Hypothalamus (tissue), 51 donors: ENCODE results near the gene VNN1.
"Not testable (repeated sequence)": the region's sequence is repeated elsewhere in the genome, so short reads cannot be mapped to it uniquely, and the experiment has no call there.

ENCODE experiments used
- DNase-seq, 51 donors: peaks; one replicate each; lab custom pipeline; 2025; lab: John Stamatoyannopoulos, UW

The VNN1 gene

GRCh38 chr6:132725947-132726607, 12.2 kb upstream of the VNN1 start:
- DNase-seq = no peak

GRCh38 chr6:132725471-132725870, 11.6 kb upstream of the VNN1 start:
- no peak for DNase-seq

- no peak for DNase-seq
Measured at GRCh38 chr6:132719736-132720448, 6.0 kb upstream of the VNN1 start.

GRCh38 chr6:132715881-132716637, 2.2 kb upstream of the VNN1 start:
- DNase-seq = no peak

- peak in 41 of 51 donors; percentile 1 to 74 (median 27) for DNase-seq
Measured at GRCh38 chr6:132715204-132715603, 1.3 kb upstream of the VNN1 start.

GRCh38 chr6:132714160-132714559, 305 bp upstream of the VNN1 start:
- DNase-seq = no peak

GRCh38 chr6:132712366-132712765, 1.5 kb downstream of the VNN1 start:
- no peak for DNase-seq

- no peak for DNase-seq
Measured at GRCh38 chr6:132708771-132709170, 5.1 kb downstream of the VNN1 start.

GRCh38 chr6:132708002-132708401, 5.9 kb downstream of the VNN1 start:
- DNase-seq = no peak

GRCh38 chr6:132706756-132707155, 7.1 kb downstream of the VNN1 start:
- not testable (repeated sequence) for DNase-seq

GRCh38 chr6:132703936-132704335, 9.9 kb downstream of the VNN1 start:
- DNase-seq = no peak

GRCh38 chr6:132698608-132699007, 15.2 kb downstream of the VNN1 start:
- DNase-seq = no peak

- no peak for DNase-seq
Measured at GRCh38 chr6:132695773-132696172, 18.1 kb downstream of the VNN1 start.

- no peak for DNase-seq
Measured at GRCh38 chr6:132693478-132693877, 20.4 kb downstream of the VNN1 start.

- DNase-seq = no peak
Measured at GRCh38 chr6:132690678-132691077, 23.2 kb downstream of the VNN1 start.

- DNase-seq = no peak
Measured at GRCh38 chr6:132687306-132687705, 26.5 kb downstream of the VNN1 start.

- no peak for DNase-seq
Measured at GRCh38 chr6:132686531-132686930, 27.3 kb downstream of the VNN1 start.

- DNase-seq = no peak
Measured at GRCh38 chr6:132685009-132685408, 28.8 kb downstream of the VNN1 start.

- no peak for DNase-seq
Measured at GRCh38 chr6:132684272-132684671, 29.6 kb downstream of the VNN1 start.

- DNase-seq = no peak
Measured at GRCh38 chr6:132683543-132683942, 30.3 kb downstream of the VNN1 start.

GRCh38 chr6:132679094-132679493, 34.8 kb downstream of the VNN1 start:
- DNase-seq = not testable (repeated sequence)

- DNase-seq = no peak
Measured at GRCh38 chr6:132675749-132676148, 38.1 kb downstream of the VNN1 start.
